Stomach (tissue), 9 donors: ENCODE measurements around the gene WWOX. TPM values are rescaled to one million over a fixed set of nuclear protein-coding genes. Genes with fewer than 3 reads are reported as not detected.

Source experiments
- DNase-seq, 2 donors: peaks; one replicate each; pipeline versions ENCODE4 v3.0.0 to v3.0.0-alpha.2; 2013 to 2019
- H3K27ac ChIP-seq, 5 donors: fragments of 200-600 bp in 4 of 5; sonication (generic) in 4 of 5; one replicate each; pipeline ENCODE4 v1.5.1; 2013 to 2019; ENCODE audit warnings: mild to moderate bottlenecking in 1 of 5, moderate library complexity in 1 of 5
- H3K27me3 ChIP-seq, 3 donors: fragments of 200-600 bp; sonication (generic); one replicate each; pipeline ENCODE4 v1.5.1; 2017 to 2019; ENCODE audit warnings: mixed run types in 1 of 3
- H3K36me3 ChIP-seq, 4 donors: fragments of 200-600 bp; sonication (generic); 1 replicate in 3 of 4; 2 replicates in 1 of 4; pipeline ENCODE4 v1.5.1; 2016 to 2019
- H3K4me1 ChIP-seq, 4 donors: fragments of 200-600 bp; sonication (generic); one replicate each; pipeline ENCODE4 v1.5.1; 2016 to 2019
- H3K4me3 ChIP-seq, 4 donors: fragments of 200-600 bp; sonication (generic) in 3 of 4; one replicate each; pipeline ENCODE4 v1.5.1; 2016 to 2019; ENCODE audit warnings: mild to moderate bottlenecking in 1 of 4
- H3K9me3 ChIP-seq, 4 donors: fragments of 200-600 bp; sonication (generic); one replicate each; pipeline ENCODE4 v1.5.1; 2016 to 2019
- EP300 ChIP-seq: sonication (generic); formaldehyde crosslinking; IDR thresholded peaks from one replicate; pipeline ENCODE4 v1.6.1; 2017; ENCODE audit warnings: antibody characterized with exemption
- POLR2A ChIP-seq, 4 donors: fragments of 450-650 bp; IDR thresholded peaks; one replicate each; pipeline ENCODE4 v1.6.1; 2016; ENCODE audit warnings: antibody characterized with exemption in 4 of 4, control low read depth in 2 of 4, mild to moderate bottlenecking in 1 of 4, moderate library complexity in 1 of 4
- POLR2AphosphoS5 ChIP-seq, 3 donors: sonication (generic); formaldehyde crosslinking; IDR thresholded peaks; one replicate each; pipeline ENCODE4 v1.6.1; 2016; ENCODE audit warnings: antibody characterized with exemption in 3 of 3
- WGBS, 5 donors: extraction: QIAGEN DNeasy Blood & Tissue Kit in 3 of 5; methylation state at CpG; one replicate each; pipeline versions ENCODE4 v1.1.5 to v1.1.7; 2013 to 2018; 5-methylcytosine and 5-hydroxymethylcytosine counted together
- intact Hi-C: fragments of 100-400 bp; cut with DNase I; formaldehyde crosslinking; loops from one replicate; pipeline ENCODE4 v1.15.1; 2023; ENCODE audit warnings: low total_unique reads
- polyA plus RNA-seq, 3 donors: library from polyadenylated mRNA; stranded (reverse); fragments of 200-250 nt; gene quantifications; one replicate each; pipeline ENCODE4 v1.2.3, GENCODE V29; 2013
- total RNA-seq, 5 donors: library from RNA; depleted of rRNA; stranded (reverse); fragments of >200 nt; gene quantifications; one replicate each; pipeline versions ENCODE4 v1.1.0 to v1.2.3, GENCODE V29; 2014 to 2016
- TF ChIP-seq, protein P1 (sequence below), 7 experiments: fragments of 450-650 bp in 4 of 7; fragments of 200-600 bp in 3 of 7; sonication (generic) in 3 of 7; IDR thresholded peaks; one replicate each; pipeline ENCODE4 v1.5.1; 2016 to 2019; ENCODE audit warnings: antibody characterized with exemption in 7 of 7, control low read depth in 2 of 7, mild to moderate bottlenecking in 1 of 7
- donor health status: healthy with polysubstance abuse.
- donor health status: Bipolar disorder and iron deficiency.
- donor health status: healthy.

Gene WWOX
- total and polyA plus RNA-seq, 8 donors: 7.7 to 129 (median 48.7) TPM

DNA sequence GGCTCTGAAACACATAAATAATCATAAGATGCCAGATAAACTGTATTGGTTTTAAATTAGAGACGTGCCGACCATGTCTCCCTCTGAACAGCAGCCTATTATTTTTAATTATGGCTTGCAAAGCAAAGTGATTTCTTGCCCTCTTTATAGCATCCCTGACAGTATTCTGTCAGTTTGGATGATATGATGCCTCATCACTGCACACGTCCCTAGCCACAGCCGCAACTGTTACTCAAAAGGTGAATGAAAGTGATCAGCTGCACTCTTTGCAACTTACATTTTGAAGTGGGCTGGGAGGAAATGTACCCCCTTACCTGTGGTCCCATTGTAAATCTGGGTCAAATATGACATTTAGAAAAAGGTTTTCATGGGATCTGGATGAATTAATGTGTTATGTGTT is 1111.2 kb downstream of the WWOX start:
- no peak overlapping the region for H3K4me3 ChIP-seq
- H3K4me1 ChIP-seq: no peaks in the 10 kb centered on the region
- DNase-seq: no peak
- intact Hi-C loops: no loop called here
- H3K27ac ChIP-seq: no peak overlapping the region
- no peaks in the 10 kb centered on the region for H3K36me3 ChIP-seq
- no peak for TF ChIP-seq POLR2A (IDR thresholded peaks at IDR 0.05)
- TF ChIP-seq, protein P1, sequence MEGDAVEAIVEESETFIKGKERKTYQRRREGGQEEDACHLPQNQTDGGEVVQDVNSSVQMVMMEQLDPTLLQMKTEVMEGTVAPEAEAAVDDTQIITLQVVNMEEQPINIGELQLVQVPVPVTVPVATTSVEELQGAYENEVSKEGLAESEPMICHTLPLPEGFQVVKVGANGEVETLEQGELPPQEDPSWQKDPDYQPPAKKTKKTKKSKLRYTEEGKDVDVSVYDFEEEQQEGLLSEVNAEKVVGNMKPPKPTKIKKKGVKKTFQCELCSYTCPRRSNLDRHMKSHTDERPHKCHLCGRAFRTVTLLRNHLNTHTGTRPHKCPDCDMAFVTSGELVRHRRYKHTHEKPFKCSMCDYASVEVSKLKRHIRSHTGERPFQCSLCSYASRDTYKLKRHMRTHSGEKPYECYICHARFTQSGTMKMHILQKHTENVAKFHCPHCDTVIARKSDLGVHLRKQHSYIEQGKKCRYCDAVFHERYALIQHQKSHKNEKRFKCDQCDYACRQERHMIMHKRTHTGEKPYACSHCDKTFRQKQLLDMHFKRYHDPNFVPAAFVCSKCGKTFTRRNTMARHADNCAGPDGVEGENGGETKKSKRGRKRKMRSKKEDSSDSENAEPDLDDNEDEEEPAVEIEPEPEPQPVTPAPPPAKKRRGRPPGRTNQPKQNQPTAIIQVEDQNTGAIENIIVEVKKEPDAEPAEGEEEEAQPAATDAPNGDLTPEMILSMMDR (IDR thresholded peaks at IDR 0.05): no peak
- peaks cover 0 to 8% (median 0%) of the 10 kb centered on the region in 4 donors for H3K9me3 ChIP-seq
- no peaks in the 10 kb centered on the region for H3K27me3 ChIP-seq
- 43 to 78% (median 69%) methylated on average over 4 of the region's 4 CpGs for WGBS, 5 donors

DNA sequence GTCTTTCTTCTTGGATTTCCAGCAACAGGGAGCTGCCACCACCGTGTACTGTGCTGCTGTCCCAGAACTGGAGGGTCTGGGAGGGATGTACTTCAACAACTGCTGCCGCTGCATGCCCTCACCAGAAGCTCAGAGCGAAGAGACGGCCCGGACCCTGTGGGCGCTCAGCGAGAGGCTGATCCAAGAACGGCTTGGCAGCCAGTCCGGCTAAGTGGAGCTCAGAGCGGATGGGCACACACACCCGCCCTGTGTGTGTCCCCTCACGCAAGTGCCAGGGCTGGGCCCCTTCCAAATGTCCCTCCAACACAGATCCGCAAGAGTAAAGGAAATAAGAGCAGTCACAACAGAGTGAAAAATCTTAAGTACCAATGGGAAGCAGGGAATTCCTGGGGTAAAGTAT is 1112.1 kb downstream of the WWOX start:
- TF ChIP-seq, protein P1 (IDR thresholded peaks at IDR 0.05): no peak
- TF ChIP-seq POLR2A (IDR thresholded peaks at IDR 0.05) (no peak), POLR2AphosphoS5 (IDR thresholded peaks at IDR 0.05) (no peak), EP300 (no peak)
- WGBS, 5 donors: 95 to 98% (median 97%) methylated on average over 13 of the region's 13 CpGs
- intact Hi-C loops: no loop called here
- DNase-seq: no peak
- Histone ChIP-seq H3K4me3 (no peak overlapping the region), H3K36me3 (no peaks in the 10 kb centered on the region), H3K27me3 (no peaks in the 10 kb centered on the region), H3K9me3 (peaks cover 0 to 12% (median 0%) of the 10 kb centered on the region in 4 donors), H3K4me1 (no peaks in the 10 kb centered on the region), H3K27ac (no peak overlapping the region)

DNA sequence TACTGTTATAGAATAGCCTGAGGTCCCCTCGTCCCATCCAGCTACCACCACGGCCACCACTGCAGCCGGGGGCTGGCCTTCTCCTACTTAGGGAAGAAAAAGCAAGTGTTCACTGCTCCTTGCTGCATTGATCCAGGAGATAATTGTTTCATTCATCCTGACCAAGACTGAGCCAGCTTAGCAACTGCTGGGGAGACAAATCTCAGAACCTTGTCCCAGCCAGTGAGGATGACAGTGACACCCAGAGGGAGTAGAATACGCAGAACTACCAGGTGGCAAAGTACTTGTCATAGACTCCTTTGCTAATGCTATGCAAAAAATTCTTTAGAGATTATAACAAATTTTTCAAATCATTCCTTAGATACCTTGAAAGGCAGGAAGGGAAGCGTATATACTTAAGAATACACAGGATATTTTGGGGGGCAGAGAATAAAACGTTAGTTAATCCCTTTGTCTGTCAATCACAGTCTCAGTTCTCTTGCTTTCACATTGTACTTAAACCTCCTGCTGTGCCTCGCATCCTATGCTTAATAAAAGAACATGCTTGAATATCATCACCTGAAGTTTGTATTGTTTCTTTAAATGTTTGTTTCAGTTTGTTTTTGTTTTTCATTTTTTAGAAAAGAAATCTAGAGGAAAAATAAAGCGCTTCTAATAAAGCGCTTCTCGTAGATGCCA is 1112.8 kb downstream of the WWOX start:
- H3K4me3 ChIP-seq: no peak overlapping the region
- no peaks in the 10 kb centered on the region for H3K36me3 ChIP-seq
- H3K9me3 ChIP-seq: peaks cover 0 to 12% (median 0%) of the 10 kb centered on the region in 4 donors
- H3K4me1 ChIP-seq: peaks cover 0 to under 1% (median 0%) of the 10 kb centered on the region in 4 donors
- intact Hi-C loops: no loop called here
- no peak overlapping the region for H3K27ac ChIP-seq
- no peak for DNase-seq
- TF ChIP-seq POLR2AphosphoS5 (IDR thresholded peaks at IDR 0.05): no peak
- H3K27me3 ChIP-seq: no peaks in the 10 kb centered on the region
- WGBS, 5 donors: 79 to 87% (median 85%) methylated on average over 10 of the region's 10 CpGs

DNA sequence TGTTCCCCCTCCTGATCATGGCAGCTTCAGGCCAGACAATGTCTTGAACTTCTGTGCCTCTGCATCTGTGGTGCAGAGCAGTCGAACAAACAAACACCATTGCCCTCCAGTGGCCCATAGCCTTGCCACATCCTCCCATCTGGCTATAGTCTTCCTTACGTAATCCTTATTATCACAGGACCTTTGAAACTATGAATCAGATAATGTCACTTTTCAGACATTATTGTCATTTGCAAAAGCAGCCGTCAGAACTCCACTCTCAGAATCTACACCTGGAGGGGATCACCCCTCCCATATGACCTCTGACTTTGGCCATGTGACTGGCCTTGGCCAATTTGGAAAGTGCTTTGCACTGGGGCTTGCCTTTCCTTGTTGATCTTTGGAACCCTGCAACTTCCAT is 1113.8 kb downstream of the WWOX start:
- peak in 1 of 2 donors; percentile 19 for DNase-seq
- intact Hi-C loops: no loop called here
- peaks cover 0 to 12% (median 0%) of the 10 kb centered on the region in 4 donors for H3K9me3 ChIP-seq
- H3K27me3 ChIP-seq: no peaks in the 10 kb centered on the region
- WGBS, 5 donors: 53 to 73% (median 68%) methylated on average over 3 of the region's 3 CpGs
- no peak overlapping the region for H3K27ac ChIP-seq
- TF ChIP-seq POLR2AphosphoS5 (IDR thresholded peaks at IDR 0.05) (no peak), POLR2A (IDR thresholded peaks at IDR 0.05) (no peak), EP300 (no peak)
- TF ChIP-seq, protein P1 (IDR thresholded peaks at IDR 0.05): no peak
- no peaks in the 10 kb centered on the region for H3K36me3 ChIP-seq
- H3K4me1 ChIP-seq: peaks cover 0 to 10% (median 3%) of the 10 kb centered on the region in 4 donors
- no peak overlapping the region for H3K4me3 ChIP-seq

DNA sequence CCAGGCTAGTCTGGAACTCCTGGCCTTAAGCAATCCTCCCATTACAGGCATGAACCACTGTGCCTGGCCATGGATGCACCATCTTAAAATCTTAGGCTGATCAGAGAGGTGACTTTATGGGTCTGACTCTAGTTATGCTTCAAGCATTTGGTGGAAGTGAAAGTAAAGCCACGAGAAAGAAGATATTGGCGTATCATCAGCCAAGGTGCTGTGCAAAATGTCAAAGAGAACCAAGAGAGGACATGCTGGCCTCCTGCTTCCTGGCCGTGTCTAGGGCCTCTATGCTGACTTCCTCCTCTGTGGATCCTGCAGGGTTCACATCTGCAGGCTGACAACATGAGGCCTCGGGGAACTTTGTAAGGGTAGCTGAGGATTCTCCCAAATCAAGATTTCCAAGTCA is 1115.8 kb downstream of the WWOX start:
- TF ChIP-seq POLR2AphosphoS5 (IDR thresholded peaks at IDR 0.05) (no peak), EP300 (no peak), POLR2A (IDR thresholded peaks at IDR 0.05) (no peak)
- TF ChIP-seq, protein P1 (IDR thresholded peaks at IDR 0.05): no peak
- peaks cover 0 to 12% (median 0%) of the 10 kb centered on the region in 4 donors for H3K9me3 ChIP-seq
- DNase-seq: no peak
- H3K27ac ChIP-seq: no peak overlapping the region
- H3K4me1 ChIP-seq: peaks cover 0 to 14% (median 11%) of the 10 kb centered on the region in 4 donors
- no peaks in the 10 kb centered on the region for H3K36me3 ChIP-seq
- intact Hi-C loops: no loop called here
- no peaks in the 10 kb centered on the region for H3K27me3 ChIP-seq
- 79 to 92% (median 87%) methylated on average over 2 to 4 of the region's 4 CpGs for WGBS, 5 donors
- H3K4me3 ChIP-seq: no peak overlapping the region
